Gastroesophageal sphincter (tissue), 4 donors: ENCODE results near the gene TUBGCP6. TPM values are rescaled to one million over a fixed set of nuclear protein-coding genes. Genes with fewer than 3 reads are reported as not detected.
A peak's percentile ranks its signal among the peaks of the same experiment; 100 is the strongest.

Experiments used
- ATAC-seq: fragments of 150-250 bp; one replicate; pipeline ENCODE4 v1.9.1; 2016; ENCODE audit warnings: mild to moderate bottlenecking, moderate library complexity
- H3K27ac ChIP-seq, 4 donors: fragments of 200-600 bp; sonication (generic) in 3 of 4; 1 replicate in 3 of 4; 2 replicates in 1 of 4; pipeline ENCODE4 v1.5.1; 2016 to 2019
- H3K27me3 ChIP-seq: fragments of 200-600 bp; sonication (generic); one replicate; pipeline ENCODE4 v1.5.1; 2019
- H3K36me3 ChIP-seq, 2 donors: fragments of 200-600 bp; sonication (generic); one replicate each; pipeline ENCODE4 v1.5.1; 2019; ENCODE audit warnings: control low read depth in 1 of 2
- H3K4me1 ChIP-seq, 3 donors: fragments of 200-600 bp; sonication (generic); 1 replicate in 2 of 3; 2 replicates in 1 of 3; pipeline ENCODE4 v1.5.1; 2016 to 2019; ENCODE audit warnings: control low read depth in 2 of 3
- H3K4me3 ChIP-seq, 2 donors: fragments of 200-600 bp; sonication (generic); one replicate each; pipeline ENCODE4 v1.5.1; 2019; ENCODE audit warnings: mild to moderate bottlenecking in 1 of 2, moderate library complexity in 1 of 2
- H3K9me3 ChIP-seq, 3 donors: fragments of 200-600 bp; sonication (generic); one replicate each; pipeline ENCODE4 v1.5.1; 2017 to 2019; ENCODE audit warnings: control low read depth in 2 of 3
- CTCF ChIP-seq, 4 experiments: fragments of 200-600 bp in 2 of 4; fragments of 450-650 bp in 2 of 4; sonication (generic) in 1 of 4; IDR thresholded peaks; one replicate each; pipeline ENCODE4 v1.5.1; 2017 to 2019; ENCODE audit warnings: antibody characterized with exemption in 4 of 4, mild to moderate bottlenecking in 2 of 4, moderate library complexity in 2 of 4
- EP300 ChIP-seq: sonication (generic); formaldehyde crosslinking; IDR thresholded peaks from one replicate; pipeline ENCODE4 v1.6.1; 2017; ENCODE audit warnings: antibody characterized with exemption, mild to moderate bottlenecking
- POLR2A ChIP-seq, 2 donors: fragments of 450-650 bp; IDR thresholded peaks; one replicate each; pipeline ENCODE4 v1.6.1; 2017; ENCODE audit warnings: antibody characterized with exemption in 2 of 2, mild to moderate bottlenecking in 2 of 2, moderate library complexity in 1 of 2
- POLR2AphosphoS5 ChIP-seq: sonication (generic); formaldehyde crosslinking; IDR thresholded peaks from one replicate; pipeline ENCODE4 v1.6.1; 2017; ENCODE audit warnings: antibody characterized with exemption
- WGBS, 2 donors: methylation state at CpG; one replicate each; pipeline ENCODE4 v1.1.5; 2018; ENCODE audit warnings: low coverage in 1 of 2; 5-methylcytosine and 5-hydroxymethylcytosine counted together
- total RNA-seq, 4 donors: library from RNA; depleted of rRNA; stranded (reverse); fragments of >200 nt; gene quantifications; one replicate each; pipeline ENCODE4 v1.1.0, GENCODE V29; 2016

The TUBGCP6 gene
- total RNA-seq, 4 donors from 2014 or later, result 26.1 to 48.3 (median 37.4) TPM

GRCh38 chr22:50173311-50173982, 71.4 kb downstream of the TUBGCP6 start:
- ATAC-seq, result no peak
- peaks cover 0 to 19% (median 4%) of the 10 kb centered on the region in 3 donors for H3K4me1 ChIP-seq
- peaks cover 94% of the 10 kb centered on the region for H3K27me3 ChIP-seq
- no peak overlapping the region for H3K4me3 ChIP-seq
- no peak for TF ChIP-seq POLR2A (IDR thresholded peaks at IDR 0.05)
- TF ChIP-seq EP300, result no peak
- TF ChIP-seq POLR2AphosphoS5, result no peak
- TF ChIP-seq CTCF (IDR thresholded peaks at IDR 0.05), result no peak
- no peak overlapping the region for H3K27ac ChIP-seq
- no peaks in the 10 kb centered on the region for H3K9me3 ChIP-seq
- WGBS, 2 donors, result 86% methylated on average over 12 of the region's 26 CpGs; no CpG with 5 or more reads in 1 of the 2 donors
- no peaks in the 10 kb centered on the region for H3K36me3 ChIP-seq

- TF ChIP-seq POLR2A (IDR thresholded peaks at IDR 0.05) (no peak), EP300 (no peak), POLR2AphosphoS5 (no peak), CTCF (IDR thresholded peaks at IDR 0.05) (no peak)
- H3K27ac ChIP-seq, result no peak overlapping the region
- no peaks in the 10 kb centered on the region for H3K9me3 ChIP-seq
- peaks cover 85% of the 10 kb centered on the region for H3K27me3 ChIP-seq
- H3K36me3 ChIP-seq, result no peaks in the 10 kb centered on the region
- WGBS, 2 donors, result 60 to 74% methylated on average over 1 to 12 of the region's 13 CpGs
- H3K4me3 ChIP-seq, result no peak overlapping the region
- peaks cover 0 to 19% (median 4%) of the 10 kb centered on the region in 3 donors for H3K4me1 ChIP-seq
- no peak for ATAC-seq
Measured at GRCh38 chr22:50171965-50172421, 72.8 kb downstream of the TUBGCP6 start.

GRCh38 chr22:50171319-50171964, 73.4 kb downstream of the TUBGCP6 start:
- Histone ChIP-seq H3K27ac (no peak overlapping the region), H3K4me3 (peak overlapping the region in 1 of 2 donors; percentile 58), H3K9me3 (no peaks in the 10 kb centered on the region), H3K36me3 (no peaks in the 10 kb centered on the region), H3K4me1 (peaks cover 0 to 19% (median 4%) of the 10 kb centered on the region in 3 donors), H3K27me3 (peaks cover 79% of the 10 kb centered on the region)
- no peak for ATAC-seq
- WGBS, 2 donors, result 10 to 87% methylated on average over 2 to 6 of the region's 15 CpGs
- TF ChIP-seq CTCF (IDR thresholded peaks at IDR 0.05), result no peak

GRCh38 chr22:50170453-50171318, 74.1 kb downstream of the TUBGCP6 start, which contains the start of gene PANX2:
TSS of gene PANX2 (plus strand) at chr22:50170731. CDS start at chr22:50170731, 0 bp downstream.
- H3K27ac ChIP-seq, result no peak within 1 kb of the TSS
- no CpG with 5 or more reads among the region's 105 CpGs for WGBS, 2 donors
- no peak for ATAC-seq
- TF ChIP-seq EP300 (no peak), POLR2AphosphoS5 (no peak), POLR2A (IDR thresholded peaks at IDR 0.05) (no peak), CTCF (IDR thresholded peaks at IDR 0.05) (no peak)
- no peaks in the 10 kb centered on the region for H3K9me3 ChIP-seq
- H3K4me1 ChIP-seq, result peaks cover 0 to 19% (median 4%) of the 10 kb centered on the region in 3 donors
- H3K27me3 ChIP-seq, result peaks cover 72% of the 10 kb centered on the region
- peak within 1 kb of the TSS; percentile 11 to 58 for H3K4me3 ChIP-seq
- no peaks in the 10 kb centered on the region for H3K36me3 ChIP-seq
